G401 (cell line): ENCODE measurements around the gene CEP131. TPM values are rescaled to one million over a fixed set of nuclear protein-coding genes. Genes with fewer than 3 reads are reported as not detected.

ENCODE experiments used
- DNase-seq: peaks from one replicate; pipeline ENCODE4 v3.0.0-alpha.2; 2015; ENCODE audit warnings: low spot score
- in situ Hi-C: cut with HindIII; loops from 2 replicates; pipeline ENCODE4 v1.10.0; 2016; ENCODE audit warnings: low sequenced_read_pairs, mixed read lengths
- total RNA-seq: library from RNA; depleted of rRNA; stranded (reverse); fragments of >200 nt; shearing (Covaris generic); gene quantifications from 2 replicates; pipeline ENCODE4 v1.2.3, GENCODE V29; 2014

Gene CEP131
- total RNA-seq, 1 experiment from 2014 or later, result 42.0 TPM

DNA sequence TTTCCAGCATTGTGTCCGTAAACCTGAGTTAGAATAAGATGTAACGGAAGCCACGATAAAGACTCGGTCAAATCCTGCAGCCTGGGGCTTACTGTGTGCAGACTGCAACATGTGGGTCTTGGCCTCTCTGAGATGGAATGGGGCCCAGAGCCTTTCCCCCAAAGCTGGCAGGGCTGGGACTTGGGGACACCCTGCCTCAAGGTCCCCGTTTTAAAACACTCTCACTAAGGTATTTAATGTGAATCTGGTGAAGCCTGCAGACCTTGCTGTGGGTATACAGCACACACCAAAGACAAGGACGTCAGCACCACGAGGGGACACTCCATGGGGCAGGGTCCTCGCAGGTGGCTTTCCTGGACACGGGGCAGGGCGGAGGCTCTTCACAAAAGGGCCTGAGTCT is 18.4 kb upstream of the CEP131 start:
- in situ Hi-C loops, result no loop called here
- no peak for DNase-seq

DNA sequence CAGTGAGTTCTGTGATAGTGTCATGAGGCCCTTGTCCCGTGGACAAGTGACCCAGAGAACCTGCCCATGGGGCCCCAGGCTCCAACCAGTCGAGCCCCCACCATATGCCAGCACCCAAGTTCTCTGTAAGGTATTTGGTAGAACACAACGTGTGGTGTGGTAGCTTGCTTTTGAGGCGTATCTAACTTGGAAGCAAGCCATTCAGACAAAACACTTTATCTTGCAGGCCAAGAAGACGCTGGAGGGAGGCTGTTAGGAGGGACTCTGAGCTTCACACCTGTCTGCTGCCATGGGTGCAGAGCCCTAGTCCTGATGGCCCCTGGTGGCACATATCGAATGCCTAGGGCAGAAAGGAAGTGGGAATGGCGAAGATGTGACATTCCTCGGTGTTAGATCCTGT is 18.0 kb upstream of the CEP131 start:
- in situ Hi-C loops, result no loop called here
- no peak for DNase-seq

DNA sequence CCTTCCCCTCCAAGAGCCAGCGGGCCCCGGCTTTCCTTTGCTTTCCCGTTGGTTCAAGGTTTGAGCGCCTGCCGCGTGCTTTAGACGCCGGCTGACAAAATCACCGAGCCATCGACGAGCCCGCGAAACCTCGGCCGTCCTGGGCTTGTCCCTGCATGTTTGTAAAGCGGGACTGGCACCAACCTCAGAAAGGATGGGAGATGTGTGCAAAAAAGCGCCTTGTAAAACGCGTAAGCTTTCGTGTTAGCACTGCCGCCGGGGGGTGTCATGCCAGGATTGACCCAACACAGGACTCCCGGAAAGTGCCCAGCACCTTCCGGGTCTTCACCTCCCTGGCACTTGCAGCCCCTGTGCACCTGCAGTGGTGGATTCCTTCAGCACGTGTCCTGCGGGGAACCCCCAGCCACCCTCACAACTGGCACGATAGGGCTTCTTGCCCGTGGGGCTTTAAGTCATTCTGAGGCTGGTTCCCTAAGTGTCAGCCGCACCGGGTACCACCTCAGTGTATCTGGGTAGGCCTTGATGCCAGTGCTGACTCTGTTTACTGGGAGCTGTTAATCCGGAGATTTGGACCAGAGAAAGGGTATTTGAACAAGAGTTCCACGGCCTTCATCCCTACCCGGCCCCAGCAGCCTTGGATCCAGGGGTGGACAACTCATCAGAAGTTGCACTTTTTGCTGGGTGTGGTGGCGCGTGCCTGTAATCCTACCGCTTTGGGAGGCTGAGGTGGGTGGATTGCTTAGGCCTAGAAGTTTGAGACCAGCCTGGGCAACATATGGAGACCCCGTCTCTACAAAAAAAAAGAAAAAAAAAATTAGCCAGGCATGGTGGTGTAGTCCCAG is 17.2 kb upstream of the CEP131 start:
- DNase-seq, result peak; percentile 18
- in situ Hi-C loops, result no loop called here

DNA sequence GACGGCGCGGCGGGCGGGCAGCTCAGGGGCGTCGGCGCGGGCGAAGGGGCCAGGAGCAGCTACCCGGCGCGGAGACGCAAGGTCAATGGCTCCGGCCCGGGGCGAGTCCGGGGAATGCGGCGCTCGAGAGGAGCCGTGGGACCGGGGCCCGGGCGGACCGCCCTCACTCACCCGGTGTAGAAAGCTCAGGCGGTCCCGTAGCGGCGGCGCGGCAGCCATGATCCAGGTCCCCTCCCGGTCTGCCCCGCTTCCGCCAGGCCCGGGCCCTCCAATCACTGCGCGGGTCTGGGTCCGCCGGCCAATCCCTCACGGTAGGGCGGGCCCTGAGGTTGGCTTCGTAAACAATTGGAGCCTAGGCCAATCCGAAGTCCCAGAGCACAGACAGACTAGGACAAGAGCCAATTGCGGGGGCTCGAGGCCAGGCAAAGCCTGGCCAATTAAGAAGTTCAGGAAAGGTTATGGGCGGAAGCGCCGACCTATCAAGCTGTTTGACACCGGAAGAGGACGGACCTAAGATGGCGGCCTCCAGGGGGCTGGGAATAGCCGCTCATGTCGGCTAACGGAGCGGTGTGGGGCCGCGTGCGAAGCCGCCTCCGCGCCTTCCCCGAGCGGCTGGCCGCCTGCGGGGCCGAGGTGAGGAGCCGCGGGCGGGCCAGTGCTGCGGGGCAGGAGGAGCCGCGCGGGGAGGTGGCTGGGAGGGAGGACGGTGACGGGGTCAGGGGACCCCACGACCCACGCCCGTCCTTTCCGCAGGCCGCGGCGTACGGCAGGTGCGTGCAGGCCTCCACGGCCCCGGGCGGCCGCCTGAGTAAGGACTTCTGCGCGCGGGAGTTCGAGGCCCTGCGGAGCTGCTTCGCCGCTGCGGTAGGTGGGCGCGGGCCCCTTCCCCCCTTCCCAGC is 16.3 kb upstream of the CEP131 start, which contains the start of the genes NDUFAF8 and TEPSIN:
TSS of gene NDUFAF8 (plus strand) at position 504 of the 899 bp plus-strand sequence. CDS start at position 550, 46 bp downstream.
TSS of gene TEPSIN (minus strand) at position 241 of the 899 bp plus-strand sequence. CDS start at position 219, 22 bp downstream.
- peak; percentile 100 for DNase-seq
- in situ Hi-C loops, result no loop called here

DNA sequence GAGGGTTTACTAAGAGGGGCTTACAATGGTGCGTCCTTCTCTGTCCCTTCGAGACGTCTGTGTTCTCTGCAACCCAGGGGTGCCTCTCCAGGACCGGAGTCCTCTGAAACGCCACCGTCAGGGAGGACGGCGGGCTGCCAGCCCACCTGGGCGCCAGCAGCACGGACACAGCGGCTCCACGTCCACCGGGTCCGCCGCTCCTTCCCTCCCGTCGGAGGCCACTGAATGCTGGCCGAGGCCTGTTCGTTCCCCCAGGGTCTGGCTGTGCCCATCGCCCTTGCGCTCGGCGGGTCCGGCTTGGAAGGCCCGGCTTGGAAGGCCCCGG is 15.7 kb upstream of the CEP131 start:
- no peak for DNase-seq
- in situ Hi-C loops, result no loop called here

DNA sequence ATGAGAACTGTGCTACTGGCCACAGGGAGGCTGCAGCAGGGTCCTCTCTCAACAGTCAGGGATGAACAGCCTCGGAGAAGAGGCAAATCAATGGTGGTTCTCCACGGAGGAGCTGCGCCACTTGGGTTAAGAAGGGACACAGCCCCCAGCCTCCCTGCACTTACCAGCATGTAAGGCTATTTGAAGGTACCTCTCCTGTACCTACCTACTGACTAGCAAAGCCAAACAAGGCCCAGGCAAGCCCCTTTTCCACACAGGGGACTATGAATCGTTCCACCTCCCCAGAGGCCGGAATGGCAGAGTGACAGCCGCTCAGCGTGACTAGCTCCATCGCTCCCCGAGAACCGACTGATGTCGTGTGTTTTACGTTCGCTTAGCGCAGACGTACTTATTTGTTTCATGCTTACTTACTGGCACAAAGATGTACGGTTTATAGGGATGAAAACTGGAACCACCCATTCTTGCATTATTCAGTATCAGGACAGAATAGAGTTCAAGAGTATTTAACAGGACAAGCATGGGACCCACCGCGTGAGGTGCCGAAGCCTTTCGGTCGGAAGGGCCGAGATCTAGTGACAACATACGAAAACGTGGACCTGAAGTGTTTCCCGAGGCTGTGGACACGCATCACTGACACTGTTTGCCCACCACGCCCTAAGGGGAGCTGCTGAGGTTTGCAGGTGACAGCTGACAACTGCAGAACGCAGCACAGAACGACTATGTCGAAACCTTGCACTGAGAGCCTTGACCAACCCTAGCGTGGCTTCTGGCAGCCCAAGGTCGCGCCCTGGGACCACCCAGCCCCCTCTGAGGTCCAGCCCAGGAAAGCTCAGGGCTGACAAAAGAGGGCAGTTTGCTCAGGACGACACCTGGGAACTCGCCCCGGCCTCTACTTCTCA is 15.1 kb upstream of the CEP131 start:
- no peak for DNase-seq
- in situ Hi-C loops, result no loop called here

DNA sequence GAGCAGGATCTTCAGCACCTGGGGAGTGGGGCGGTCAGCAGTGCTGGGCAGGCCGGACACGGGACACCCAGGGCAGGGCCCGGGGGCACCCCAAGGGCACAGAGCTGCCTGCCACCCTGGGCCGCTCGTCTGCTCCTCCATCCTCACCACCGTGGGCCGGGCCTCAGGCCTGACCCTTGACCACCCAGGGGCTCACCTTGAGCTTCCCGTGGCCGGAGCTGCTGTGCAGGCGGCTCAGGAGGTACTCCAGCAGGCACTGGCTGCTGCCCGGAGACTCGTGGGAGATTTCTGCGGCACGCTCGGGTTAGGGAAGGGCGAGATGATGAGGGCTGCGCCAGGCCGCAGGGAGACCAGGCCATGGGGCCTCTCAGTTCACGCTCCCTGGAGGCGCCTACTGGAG is 14.0 kb upstream of the CEP131 start:
- in situ Hi-C loops, result no loop called here
- DNase-seq, result no peak

DNA sequence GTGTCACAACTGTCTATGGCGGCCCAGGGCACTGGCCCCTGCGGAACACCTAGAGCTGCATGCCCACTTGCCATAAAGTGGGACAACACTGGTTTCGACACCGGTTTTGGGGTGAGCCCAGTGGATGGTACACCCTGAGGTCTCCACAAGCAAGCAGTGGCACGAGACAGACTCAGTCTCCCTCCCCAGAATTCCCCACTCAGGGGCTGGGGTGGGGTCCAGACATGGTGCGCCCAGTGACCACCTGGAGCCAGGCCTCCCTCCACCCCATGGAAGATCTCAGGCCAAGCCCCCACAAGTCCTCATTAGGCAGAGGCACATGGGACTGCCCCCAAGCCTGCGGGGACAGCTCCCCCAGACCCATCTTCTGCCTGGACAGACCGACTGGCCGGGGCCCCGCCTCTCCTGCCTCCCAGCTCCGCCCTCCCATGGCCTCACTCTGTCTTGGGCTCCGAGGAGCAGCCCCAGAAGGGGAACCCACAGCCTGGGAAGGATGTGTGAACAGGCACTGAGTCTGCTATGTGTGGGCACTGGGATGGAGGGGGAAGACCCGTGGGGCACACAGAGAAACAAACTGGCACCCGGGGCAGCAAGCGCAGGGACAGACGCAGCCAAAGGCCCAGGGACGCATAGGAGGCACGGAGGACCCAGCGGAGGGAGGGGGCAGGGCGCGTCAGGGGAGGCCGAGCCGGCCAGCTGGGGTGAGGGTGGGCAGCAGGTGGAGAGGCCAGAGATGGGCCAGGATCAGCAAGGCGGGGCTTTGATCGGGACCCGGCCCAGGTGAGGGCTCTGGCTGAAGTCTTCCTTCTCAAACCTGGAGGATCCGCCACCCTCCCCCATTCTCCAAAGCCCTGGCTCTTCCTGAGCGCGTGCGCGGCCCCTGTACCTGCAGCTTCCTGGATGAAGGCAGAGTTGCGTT is 13.3 kb upstream of the CEP131 start:
- in situ Hi-C loops, result no loop called here
- no peak for DNase-seq

DNA sequence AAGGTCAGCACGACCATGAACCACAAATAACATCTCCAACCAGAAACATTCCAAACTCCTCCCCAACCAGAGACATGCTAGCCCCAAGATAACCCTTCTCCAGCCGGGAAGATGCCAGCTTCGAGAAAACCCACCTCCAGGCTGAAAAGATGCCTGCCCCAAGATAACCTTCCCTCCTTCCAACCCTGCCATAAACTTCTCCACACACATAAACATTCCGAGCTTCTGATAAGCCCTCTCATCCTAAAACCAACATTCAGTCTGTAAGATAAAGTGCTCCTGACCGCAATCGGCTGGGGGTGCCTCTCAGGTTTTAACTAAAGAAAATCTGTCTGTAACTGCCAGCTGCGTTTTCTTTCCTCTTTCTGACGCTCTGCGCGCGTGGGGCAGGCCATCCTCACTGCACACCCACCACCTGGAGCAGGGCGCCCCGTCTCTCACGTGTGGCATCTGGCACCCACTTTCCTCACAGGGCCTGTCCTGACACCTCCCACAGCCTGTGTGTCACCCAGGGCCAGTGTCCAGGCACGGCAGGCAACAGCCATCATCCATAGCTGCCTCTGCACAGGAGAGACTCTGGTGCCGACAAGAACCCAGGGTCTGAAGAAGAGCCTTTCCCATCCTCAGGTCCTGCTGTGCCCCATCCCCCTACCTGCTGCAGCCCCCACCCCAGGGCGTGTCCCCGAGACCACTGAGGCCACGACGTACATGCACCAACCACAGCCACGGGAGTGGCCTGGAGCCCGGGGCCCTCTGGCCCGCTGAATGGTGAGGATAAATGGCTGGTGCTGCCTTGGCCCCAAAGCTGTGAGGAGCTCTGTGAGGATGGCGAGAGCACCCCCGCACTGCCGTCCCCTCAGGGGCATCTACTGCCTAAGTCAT is 12.4 kb upstream of the CEP131 start:
- no peak for DNase-seq
- in situ Hi-C loops, result no loop called here

DNA sequence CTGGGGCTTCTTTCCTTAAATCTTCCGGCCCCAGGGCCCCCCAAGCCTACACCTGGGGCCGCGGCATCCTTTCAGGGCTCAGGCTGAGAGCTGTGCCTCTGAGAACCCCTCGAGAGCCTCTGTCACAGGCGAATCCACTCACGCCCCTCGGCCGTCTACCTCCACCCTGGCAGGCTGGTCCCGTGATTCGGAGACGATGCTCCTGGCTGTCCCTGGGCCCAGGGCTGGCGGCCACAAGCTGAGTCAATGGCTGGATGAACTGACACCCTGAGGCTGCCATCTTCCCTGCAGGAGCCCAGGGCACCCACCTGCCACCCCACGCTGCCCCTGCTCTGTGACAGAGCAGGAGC is 11.7 kb upstream of the CEP131 start:
- in situ Hi-C loops, result no loop called here

DNA sequence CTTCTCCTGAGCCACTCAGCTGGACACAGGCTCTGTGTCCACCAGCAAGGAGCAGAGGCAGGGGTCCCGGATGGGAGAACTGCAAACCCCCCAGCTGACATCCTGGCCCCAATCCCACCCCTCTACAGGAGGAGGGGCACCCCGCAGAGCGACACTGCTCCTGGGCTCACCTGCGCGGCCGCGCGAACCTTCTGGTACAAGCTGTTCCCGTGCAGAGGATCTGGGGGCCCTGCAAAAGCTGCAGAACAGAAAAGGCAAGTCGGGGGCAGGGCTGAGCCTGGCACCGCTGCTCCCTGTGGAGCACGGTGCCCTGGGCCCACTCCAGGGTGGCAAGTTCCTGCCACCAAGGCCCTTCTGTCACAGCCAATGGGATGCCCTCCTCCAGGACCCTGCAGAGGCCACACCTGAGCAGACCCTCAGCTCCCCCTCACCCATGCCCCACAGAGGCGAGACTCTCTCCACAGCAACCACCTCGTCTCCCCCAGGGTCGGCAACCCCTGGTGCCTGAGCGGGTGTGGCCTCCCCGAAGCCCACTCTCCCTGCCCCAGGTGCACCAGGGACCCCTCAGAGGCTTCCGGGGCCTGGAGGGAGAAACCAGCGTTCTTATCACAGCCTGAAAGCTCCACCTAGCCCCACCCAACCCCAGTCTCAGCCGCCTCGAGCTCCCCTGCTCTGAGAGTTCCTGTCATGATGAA is 11.2 kb upstream of the CEP131 start:
- in situ Hi-C loops, result no loop called here
- no peak for DNase-seq

More for the DNA sequence above, 11.7 kb upstream of the CEP131 start:
- DNase-seq, result no peak

DNA sequence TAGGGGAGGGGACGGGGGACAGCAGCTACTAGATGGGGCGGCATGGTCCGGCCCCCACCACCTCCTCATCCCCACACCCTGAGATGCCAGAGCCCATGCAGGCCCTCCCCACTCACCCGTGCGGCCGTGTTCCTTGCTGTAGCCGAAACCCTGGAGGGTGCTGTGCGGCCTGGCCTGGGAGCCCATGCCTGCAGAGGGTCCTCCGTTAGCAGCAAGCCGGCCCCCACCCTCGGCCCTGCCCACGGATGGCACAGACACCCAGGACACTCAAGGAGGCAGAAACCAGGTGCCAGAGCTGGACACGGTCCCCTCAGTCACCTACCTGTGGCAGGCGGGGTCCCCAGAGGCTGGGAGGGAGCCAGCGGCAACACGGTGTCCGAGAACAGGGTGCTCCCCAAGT is 10.6 kb upstream of the CEP131 start:
- no peak for DNase-seq
- in situ Hi-C loops, result no loop called here

DNA sequence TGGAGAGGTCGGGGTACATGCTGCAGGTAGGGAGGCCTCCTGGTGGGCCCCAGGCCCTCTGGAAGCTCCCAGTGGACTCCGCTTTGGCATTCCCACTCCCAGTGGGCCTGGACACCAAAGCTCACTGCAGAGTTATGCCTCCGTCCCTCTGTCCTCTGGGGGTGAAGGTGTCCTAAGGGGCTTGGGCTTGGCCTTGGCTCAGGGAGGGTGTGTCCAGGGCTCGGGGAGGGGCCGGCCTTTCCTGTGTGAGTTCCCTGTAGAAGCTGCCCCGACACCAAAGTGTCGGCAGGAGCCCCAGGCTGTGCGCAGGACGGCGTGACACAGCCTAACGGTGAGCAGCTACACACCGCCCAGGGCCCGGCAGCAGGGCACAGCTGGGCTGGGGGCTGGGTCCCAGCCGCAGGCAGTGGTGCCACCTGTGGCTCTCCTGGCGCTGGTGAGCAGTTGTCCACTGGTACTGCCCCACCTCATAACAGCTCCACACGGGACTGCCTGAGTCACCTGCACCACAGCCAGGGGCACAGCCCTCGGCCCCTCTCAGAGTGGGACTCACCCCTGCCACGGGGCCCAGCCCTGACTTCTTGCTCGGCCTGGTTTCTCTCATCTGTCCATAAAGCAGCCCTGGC is 10.0 kb upstream of the CEP131 start:
- in situ Hi-C loops, result no loop called here
- DNase-seq, result no peak

DNA sequence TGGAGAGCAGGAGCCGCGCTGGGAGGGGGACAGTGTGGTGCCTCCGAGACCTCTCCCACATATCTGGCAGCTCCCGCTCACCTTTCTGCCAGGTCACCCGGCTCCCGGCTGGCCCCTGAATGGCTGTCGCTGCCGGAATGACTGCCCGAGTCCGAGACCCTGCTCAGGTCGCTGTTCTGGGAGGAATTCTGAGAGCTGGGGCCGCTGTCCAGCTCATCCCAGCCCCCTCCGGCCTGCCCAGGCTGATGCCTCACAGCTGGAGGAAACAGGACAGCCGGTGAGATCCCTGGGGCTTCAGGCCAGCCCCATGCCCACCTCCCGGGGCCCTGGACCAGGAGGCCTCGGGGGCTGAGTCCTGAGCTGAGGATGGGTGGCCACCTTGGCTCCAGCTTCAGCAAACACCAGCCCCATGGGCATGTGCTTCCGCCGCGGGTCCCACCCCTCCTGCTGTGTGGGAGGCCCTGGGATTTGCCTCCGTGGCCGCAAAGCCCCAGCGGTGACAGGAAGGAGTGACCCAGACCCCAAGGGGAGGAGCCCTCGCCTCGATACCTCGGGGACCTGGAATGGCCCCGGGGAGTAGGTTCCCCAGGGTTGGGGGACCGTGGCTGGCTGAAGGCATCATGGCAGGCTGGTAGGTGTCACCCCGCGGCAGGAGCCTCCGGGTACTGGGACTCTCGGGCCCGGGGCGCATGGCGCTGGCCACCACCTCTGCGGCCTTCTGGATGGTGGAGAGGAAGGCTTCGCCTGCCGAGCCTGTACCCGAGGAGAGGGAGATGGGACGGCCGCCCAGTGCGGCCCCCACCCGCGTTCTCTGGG is 9.2 kb upstream of the CEP131 start:
- no peak for DNase-seq
- in situ Hi-C loops, result no loop called here

DNA sequence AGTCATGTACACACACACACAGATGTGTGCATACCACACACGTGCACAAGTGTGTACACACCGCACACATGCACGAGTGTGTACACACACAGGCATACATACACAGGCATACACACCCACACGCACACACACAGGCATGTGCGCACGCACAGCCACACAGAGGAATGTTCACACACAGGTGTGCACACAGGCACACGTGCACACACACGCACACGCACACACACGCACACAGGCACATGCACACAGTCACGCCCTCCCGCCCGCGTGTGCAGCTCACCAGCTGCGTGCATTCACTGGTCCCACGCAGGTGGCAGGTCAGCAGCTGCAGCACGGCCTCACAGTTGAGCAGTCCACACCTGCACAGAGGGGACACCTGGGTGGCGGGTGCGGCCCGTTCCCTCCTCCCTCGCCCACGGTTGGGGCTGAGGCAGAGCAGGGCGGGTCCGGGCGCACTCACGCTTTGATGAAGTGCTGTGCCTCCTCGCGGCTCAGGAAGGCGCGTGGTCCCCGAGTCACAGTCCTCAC is 8.4 kb upstream of the CEP131 start:
- no peak for DNase-seq
- in situ Hi-C loops, result no loop called here
